Ureter (tissue), 1 donor: ENCODE measurements around the gene TXNDC16. TPM values are rescaled to one million over a fixed set of nuclear protein-coding genes. Genes with fewer than 3 reads are reported as not detected.
A peak's percentile ranks its signal among the peaks of the same experiment; 100 is the strongest.
"Not testable (repeated sequence)": the region's sequence is repeated elsewhere in the genome, so short reads cannot be mapped to it uniquely, and the experiment has no call there.

Experiments
- DNase-seq: peaks from one replicate; pipeline ENCODE4 v3.0.0-alpha.2; 2020; ENCODE audit warnings: low spot score
- total RNA-seq: library from RNA; stranded (reverse); gene quantifications from one replicate; pipeline ENCODE4 v1.2.4, GENCODE V29; 2023
- donor health status: DM: yes; HTN: yes; CAD: no.

Gene TXNDC16
- total RNA-seq, result 4.0 TPM

DNA sequence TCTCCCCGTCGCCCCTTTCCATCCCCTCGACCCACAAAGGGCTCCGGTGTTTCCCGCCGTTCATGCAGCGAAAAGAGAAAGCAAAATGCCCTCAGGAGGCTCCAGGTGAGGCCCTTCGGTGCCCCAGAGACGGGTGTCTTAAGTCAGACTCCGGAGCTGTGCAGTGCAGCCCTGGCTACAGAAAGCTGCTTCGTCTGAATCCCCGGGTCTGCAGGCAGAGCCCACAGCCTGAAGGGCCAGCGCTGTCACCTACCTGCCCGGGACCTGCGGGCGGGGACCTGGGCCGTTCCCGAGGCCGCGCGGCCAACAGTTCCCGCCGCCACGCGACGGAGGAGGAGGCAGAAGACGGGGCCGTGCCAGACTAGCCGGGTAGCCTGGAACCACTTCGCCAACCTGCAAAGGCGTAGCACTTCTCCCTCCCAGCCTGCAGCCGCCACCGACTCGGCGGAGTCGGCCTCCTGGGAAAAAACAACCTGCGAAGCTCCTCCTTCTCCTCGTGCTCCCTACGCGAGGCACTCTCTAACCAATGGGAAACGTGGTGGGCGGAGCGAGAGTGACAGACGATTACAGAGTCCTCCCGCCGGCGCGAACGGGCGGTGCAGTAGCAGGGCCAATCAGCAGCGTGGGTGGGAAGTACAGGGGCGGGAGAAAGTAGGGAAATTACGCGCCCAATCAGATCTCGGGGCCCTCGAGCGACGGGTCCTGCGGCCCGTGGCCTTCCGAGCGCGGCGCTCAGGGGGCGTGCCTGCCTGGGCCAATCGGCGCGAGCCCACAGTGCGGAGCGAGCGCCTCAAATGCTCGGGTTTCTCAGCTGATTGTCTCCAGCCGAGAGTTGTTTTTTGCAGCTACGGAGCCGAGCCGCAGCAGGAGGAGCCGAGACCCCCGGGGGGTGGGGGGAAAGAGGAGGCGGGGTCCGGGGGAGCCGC lies at the start of gene TXNDC16, which contains the start of gene GPR137C:
Gene TXNDC16 (minus strand): TSS at position 443 of the 926 bp plus-strand sequence. CDS start 8,948 bp downstream, outside the sequence.
Gene GPR137C (plus strand): TSS at position 774 of the 926 bp plus-strand sequence. CDS start 312 bp downstream, outside the sequence.
- DNase-seq, result peak; percentile 99

DNA sequence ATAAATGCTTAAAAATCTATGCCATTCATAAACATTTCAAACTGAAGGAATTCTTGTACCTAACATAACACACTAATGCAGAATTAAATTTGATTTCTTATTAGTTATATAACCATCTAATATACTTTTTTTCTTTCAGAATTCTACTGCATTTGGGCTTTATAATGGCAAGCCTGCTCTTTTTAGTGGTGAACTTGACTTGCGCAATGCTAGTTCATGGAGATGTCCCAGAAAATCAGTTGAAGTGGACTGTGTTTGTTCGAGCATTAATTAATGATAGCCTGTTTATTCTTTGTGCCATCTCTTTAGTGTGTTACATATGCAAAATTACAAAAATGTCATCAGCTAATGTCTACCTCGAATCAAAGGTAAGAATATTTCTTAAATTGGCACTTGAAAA lies 47.7 kb upstream of the TXNDC16 start:
- DNase-seq, result no peak

DNA sequence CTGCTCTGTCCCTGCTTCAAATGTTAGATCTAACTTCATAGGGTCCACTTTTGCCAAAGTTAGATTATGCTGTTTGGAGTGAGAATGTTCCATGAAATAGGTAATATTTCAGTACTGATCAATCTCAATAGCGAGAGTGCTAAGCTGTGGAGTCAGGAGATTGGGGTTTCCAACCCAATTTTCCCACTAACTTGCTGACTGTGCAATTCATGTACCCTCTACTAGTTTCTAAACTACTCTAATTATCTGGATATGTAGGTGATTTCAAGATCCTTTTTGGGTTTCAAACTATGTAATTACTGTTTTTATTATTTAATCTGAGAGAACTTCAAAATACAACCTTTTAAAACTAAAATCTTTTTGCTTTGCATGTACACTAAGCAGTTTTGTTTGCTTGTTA lies 46.3 kb upstream of the TXNDC16 start:
- no peak for DNase-seq

DNA sequence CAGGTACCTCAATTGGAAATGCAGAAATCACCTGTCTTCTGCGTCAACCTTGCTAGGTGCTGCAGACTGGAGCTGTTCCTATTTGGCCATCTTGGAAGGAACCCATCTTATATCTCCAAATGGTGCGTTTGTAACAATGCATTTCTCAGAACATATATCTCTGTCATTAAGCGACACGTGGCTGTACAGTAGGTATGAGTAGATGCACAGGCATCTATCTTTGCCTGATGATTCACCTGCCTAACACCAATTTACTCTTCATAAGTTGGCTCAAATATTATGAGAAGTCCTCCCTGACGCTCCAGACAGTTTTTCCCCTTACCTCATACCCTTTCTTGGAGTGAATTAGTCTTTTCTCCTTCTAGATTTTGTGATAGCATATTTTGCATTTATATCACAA lies 44.6 kb upstream of the TXNDC16 start:
- no peak for DNase-seq

- DNase-seq, result no peak
Measured at GRCh38 chr14:52596320-52596719, 44.0 kb upstream of the TXNDC16 start.

DNA sequence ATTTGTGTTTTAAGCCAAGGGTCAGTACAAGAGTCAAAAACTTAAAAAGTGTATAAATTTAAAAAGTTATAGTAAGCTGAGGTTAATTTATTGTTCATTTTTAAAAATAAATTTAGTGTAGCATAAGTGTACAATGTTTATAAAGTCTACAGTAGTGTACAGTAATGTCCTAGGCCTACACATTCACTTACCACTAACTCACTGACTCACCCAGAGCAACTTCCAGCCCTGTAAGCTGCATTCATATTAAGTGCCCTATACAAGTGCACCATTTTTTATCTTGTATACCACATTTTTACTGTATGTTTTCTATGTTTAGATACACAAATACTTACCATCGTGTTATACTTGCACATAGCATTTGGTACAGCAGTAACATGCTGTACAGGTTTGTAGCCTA lies 38.0 kb upstream of the TXNDC16 start:
- DNase-seq, result no peak

DNA sequence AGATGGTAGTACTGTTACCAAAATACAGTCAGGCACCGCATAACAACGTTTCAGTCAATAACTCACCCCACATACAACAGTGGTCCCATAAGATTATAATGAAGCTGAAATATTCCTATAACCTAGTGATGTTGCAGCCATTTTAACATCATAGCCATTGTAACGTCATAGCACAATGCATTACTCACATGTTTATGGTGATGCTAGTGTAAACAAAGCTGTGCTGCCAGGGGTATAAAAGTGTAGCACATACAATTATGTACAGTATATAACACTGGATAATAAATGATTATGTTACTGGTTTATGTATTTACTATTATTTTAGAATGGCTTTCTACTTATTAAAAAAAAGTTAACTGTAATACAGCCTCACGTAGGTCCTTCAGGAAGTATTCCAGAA lies 37.3 kb upstream of the TXNDC16 start:
- DNase-seq, result no peak

- DNase-seq, result no peak
Measured at GRCh38 chr14:52583544-52583943, 31.2 kb upstream of the TXNDC16 start.

DNA sequence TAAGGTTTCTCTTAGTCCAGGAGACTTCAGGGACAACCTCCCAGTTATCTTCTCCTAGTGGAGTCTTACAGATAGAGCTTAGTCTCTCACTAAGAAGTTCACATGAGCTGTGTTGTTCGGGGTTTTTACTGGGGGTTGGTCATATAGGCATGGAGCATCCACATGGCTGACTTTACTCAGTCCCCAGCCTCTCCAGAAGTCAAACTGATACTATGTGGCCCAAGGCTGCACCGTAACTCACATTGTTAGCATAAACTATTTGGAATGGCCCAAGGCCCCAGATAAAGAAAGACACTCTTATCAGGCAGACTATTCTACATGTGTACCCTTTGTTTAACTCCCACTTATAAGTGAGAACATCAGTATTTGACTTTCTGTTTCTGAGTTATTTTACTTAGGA lies 23.6 kb upstream of the TXNDC16 start:
- DNase-seq, result no peak

DNA sequence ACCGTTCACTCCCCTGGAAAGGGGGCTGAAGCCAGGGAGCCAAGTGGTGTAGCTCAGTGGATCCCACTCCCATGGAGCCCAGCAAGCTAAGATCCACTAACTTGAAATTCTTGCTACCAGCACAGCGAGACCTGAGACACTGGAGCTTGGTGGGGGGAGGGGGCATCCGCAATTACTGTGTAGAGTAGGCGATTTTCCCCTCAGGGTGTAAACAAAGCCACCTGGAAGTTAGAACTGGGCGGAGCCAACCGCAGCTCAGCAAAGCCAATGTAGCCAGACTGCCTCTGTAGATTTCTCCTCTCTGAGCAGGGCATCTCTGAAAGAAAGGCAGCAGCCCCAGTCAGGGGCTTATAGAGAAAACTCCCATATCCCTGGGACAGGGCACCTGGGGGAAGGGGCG lies 16.1 kb upstream of the TXNDC16 start:
- DNase-seq, result not testable (repeated sequence)

- no peak for DNase-seq
Measured at GRCh38 chr14:52563120-52563519, 10.8 kb upstream of the TXNDC16 start.

DNA sequence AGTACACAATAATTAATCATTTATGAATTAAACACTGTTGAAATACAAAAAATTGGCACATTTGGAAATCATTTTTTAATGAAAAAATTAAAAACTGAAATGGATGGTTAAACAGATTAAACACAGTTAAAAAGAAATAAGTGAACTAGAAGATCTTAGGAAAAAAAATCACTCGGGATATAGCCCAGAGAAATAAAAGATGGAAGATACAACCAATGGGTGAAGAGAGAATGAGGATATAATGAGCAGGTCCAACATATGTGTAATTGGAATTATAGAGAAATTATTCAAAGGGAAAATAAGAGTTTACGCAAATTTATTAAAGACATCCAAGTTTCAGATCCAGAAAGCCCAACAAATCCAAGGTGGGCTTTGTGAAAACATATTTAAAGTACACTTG lies 6.4 kb upstream of the TXNDC16 start:
- no peak for DNase-seq

- peak; percentile 84 for DNase-seq
Measured at GRCh38 chr14:52553671-52554575, 1.6 kb upstream of the TXNDC16 start.

DNA sequence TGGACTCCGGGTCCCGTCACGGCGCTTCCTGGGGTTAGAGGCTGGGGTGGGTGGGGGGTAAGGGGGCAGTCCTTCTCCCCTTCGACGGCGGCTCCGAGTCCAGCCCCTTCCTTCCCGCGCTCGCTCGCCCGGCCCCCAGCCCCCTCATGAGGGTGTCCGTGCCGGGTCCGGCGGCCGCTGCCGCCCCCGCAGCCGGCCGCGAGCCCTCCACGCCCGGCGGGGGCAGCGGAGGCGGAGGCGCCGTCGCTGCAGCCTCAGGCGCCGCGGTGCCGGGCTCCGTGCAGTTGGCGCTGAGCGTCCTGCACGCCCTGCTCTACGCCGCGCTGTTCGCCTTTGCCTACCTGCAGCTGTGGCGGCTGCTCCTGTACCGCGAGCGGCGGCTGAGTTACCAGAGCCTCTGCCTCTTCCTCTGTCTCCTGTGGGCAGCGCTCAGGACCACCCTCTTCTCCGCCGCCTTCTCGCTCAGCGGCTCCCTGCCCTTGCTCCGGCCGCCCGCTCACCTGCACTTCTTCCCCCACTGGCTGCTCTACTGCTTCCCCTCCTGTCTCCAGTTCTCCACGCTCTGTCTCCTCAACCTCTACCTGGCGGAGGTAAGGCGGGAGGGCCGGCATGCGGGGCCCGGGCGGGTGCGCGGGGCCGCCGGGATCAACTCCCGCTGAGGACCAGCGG lies 831 bp upstream of the TXNDC16 start:
- peak; percentile 46 for DNase-seq

- DNase-seq, result no peak
Measured at GRCh38 chr14:52551696-52552062, 626 bp downstream of the TXNDC16 start.

DNA sequence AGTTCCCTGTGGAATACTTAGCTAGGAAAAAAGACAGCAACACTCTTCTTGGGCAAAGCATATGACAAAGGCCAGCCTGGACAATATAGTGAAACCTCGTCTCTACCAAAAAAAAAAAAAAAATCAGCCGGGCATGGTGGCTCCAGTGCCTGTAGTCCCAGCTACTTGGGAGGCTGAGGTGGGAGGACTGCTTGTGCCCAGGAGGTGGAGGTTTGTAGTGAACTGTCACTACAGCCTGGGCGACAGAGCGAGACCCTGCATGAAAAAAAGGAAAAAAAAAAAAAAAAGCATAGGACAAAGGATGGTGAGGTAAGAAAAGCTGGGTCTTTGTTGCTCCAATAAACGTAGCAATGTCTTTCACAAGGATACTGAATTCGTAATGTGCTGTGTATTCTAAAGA lies 1.1 kb downstream of the TXNDC16 start:
- no peak for DNase-seq

- DNase-seq, result no peak
Measured at GRCh38 chr14:52550661-52551060, 1.6 kb downstream of the TXNDC16 start.

GRCh38 chr14:52547526-52547925 lies 4.8 kb downstream of the TXNDC16 start:
- DNase-seq, result no peak

DNA sequence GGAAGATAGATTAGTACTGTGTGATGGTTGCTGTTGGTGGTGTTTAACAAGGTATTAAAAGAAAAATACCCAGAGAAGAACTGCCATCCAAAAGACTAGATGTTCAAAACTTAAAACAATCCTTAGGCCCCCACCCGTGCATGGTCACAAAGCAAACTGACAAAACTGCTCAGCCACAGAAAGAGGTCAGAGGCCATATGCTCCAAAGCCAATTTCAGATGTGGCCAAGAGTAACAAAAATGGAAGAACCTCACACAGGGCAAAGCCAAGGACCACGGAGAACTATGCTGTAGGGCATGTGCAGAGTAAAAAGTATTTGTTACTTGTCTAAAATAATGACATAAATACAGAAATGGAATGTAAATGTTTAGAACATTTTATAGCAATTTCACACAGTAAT lies 5.3 kb downstream of the TXNDC16 start:
- DNase-seq, result no peak

DNA sequence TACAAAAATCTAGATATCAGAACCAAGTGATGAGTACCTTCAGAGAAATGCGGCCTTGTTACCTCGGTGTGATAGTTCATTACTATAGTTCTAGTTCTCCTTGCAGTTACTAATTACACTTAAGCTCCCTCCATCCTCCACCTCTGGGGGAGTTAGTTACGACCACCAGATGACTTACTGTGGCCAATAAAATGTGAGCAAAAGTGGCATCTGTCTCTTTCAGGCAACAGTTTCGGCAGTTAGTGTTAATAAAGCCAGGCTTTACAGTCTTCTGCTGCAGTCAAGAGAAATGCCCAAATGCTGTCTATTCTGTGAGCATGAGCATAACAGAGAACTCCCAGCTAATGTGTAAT lies 6.0 kb downstream of the TXNDC16 start:
- no peak for DNase-seq

GRCh38 chr14:52545584-52546317 lies 6.6 kb downstream of the TXNDC16 start:
- no peak for DNase-seq
